Heart right ventricle (tissue), 16 donors: ENCODE measurements around the gene MRPS12. TPM values are rescaled to one million over a fixed set of nuclear protein-coding genes. Genes with fewer than 3 reads are reported as not detected.
A peak's percentile ranks its signal among the peaks of the same experiment; 100 is the strongest.

ENCODE experiments used
- ATAC-seq, 8 donors: fragments of 200-7000 bp; cut with Tn5 transposase; one replicate each; pipeline ENCODE4 v1.9.1; 2020; ENCODE audit warnings: mild to moderate bottlenecking in 8 of 8, moderate library complexity in 8 of 8, moderate number of reproducible peaks in 1 of 8
- DNase-seq, 2 donors: peaks; one replicate each; pipeline ENCODE4 v3.0.0-alpha.2; 2020
- H3K27ac ChIP-seq, 10 donors: fragments of 200-600 bp; sonication (generic) in 2 of 10; one replicate each; pipeline versions ENCODE4 v1.5.0 to v1.8.0; 2020 to 2022; ENCODE audit warnings: mild to moderate bottlenecking in 3 of 10
- H3K27me3 ChIP-seq, 7 donors: fragments of 200-600 bp; one replicate each; pipeline ENCODE4 v1.8.0; 2021 to 2022; ENCODE audit warnings: mild to moderate bottlenecking in 2 of 7
- H3K36me3 ChIP-seq, 9 donors: fragments of 200-600 bp; sonication (generic) in 1 of 9; one replicate each; pipeline versions ENCODE4 v1.5.0 to v1.8.0; 2020 to 2022; ENCODE audit warnings: mild to moderate bottlenecking in 2 of 9
- H3K4me1 ChIP-seq, 9 donors: fragments of 200-600 bp; sonication (generic) in 1 of 9; one replicate each; pipeline versions ENCODE4 v1.5.0 to v1.8.0; 2020 to 2022; ENCODE audit warnings: mild to moderate bottlenecking in 4 of 9
- H3K4me3 ChIP-seq, 10 donors: fragments of 200-600 bp; sonication (generic) in 2 of 10; one replicate each; pipeline versions ENCODE4 v1.5.0 to v1.8.0; 2020 to 2022; ENCODE audit warnings: mild to moderate bottlenecking in 7 of 10, moderate library complexity in 2 of 10
- H3K9me3 ChIP-seq, 11 donors: fragments of 200-600 bp in 10 of 11; sonication (generic) in 2 of 11; one replicate each; pipeline versions ENCODE4 v1.5.0 to v1.8.0; 2013 to 2022; ENCODE audit warnings: mild to moderate bottlenecking in 2 of 11, control low read depth in 1 of 11, moderate library complexity in 1 of 11
- WGBS, 2 donors: extraction: QIAGEN DNeasy Blood & Tissue Kit; methylation state at CpG; one replicate each; pipeline ENCODE4 v1.1.7; 2013; ENCODE audit warnings: inconsistent platforms in 1 of 2; 5-methylcytosine and 5-hydroxymethylcytosine counted together
- intact Hi-C, 10 donors: fragments of 100-400 bp; cut with DNase I; formaldehyde crosslinking; loops; one replicate each; pipeline versions ENCODE4 v1.11.1 to v1.14.2; 2022
- polyA plus RNA-seq, 2 donors: library from polyadenylated mRNA; stranded (reverse); fragments of 200-250 nt; gene quantifications; one replicate each; pipeline ENCODE4 v1.2.3, GENCODE V29; 2013
- total RNA-seq, 10 donors: library from RNA; stranded (reverse); fragmentation: NEBNext Ultra II Directional in 3 of 10; extraction: Animal tissue kit (Norgen Biotek cat#: 25700) in 3 of 10; gene quantifications; one replicate each; pipeline versions ENCODE4 v1.2.1 to v1.2.4, GENCODE V29; 2021 to 2023
- TF ChIP-seq, protein P1 (sequence below), 9 donors: fragments of 200-600 bp; sonication (generic) in 2 of 9; IDR thresholded peaks; one replicate each; pipeline versions ENCODE4 v1.5.0 to v1.8.0; 2021 to 2022; ENCODE audit warnings: antibody characterized with exemption in 9 of 9, mild to moderate bottlenecking in 5 of 9, moderate library complexity in 1 of 9
- donor health status: Arrhythmogenic right ventricular cardiomyopathy.
- donor health status: ischemic (EF 13 %, LVEDD 7.1; RV severe dilation, severe dysfunction).
- donor health status: healthy with polysubstance abuse.
- donor health status: DM: no; HTN: yes; CAD: no.
- donor health status: DM: no; HTN: no; CAD: no.
- donor health status: ischemic (EF 25% LVEDD 6.9; RV normal size, moderate dysfunction).
- donor health status: ischemic (EF 25% LVEDD 5.7; RV mildly dilated, moderate dysfunction).
- donor health status: healthy.
- donor health status: DM: yes; HTN: yes; CAD: no.
- donor health status: Ischemic cardiomyopathy.
- donor health status: ischemic (EF 35%, LVEDD 5.7; RV mildly dilated, moderate dysfunction).
- donor health status: nonischemic (EF 11% LVEDD 7.7; RV severe dilation, severe dysfunction).
- donor health status: DM: yes; HTN: yes; CAD: no.
- donor health status: PGD.
- donor health status: ischemic (EF 29% LVEDD 5.4; RV normal size, mild dysfunction).
- donor health status: nonischemic (EF 23%, LVEDD 6.1; RV moderate dilation, normal function).

The MRPS12 gene
- total and polyA plus RNA-seq, 12 donors: 39.7 to 122 (median 54.1) TPM

DNA sequence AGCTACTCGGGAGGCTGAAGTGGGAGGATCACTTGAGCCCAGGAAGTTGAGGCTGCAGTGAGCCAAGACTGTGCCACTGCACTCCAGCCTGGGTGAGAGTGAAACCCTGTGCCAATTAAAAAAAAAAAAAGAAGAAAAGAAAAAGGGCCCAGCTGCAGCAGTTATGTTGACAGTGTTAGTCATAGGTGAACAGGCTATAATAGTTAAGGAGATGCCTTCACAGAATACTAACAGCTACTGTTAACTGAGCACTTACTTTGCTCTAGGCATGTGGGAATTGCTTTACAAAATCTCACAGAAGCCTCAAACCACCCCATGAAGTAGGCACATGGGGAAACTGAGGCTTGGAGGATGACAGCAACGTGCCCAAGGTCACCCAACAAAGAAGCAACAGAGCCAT, 40.9 kb downstream of the MRPS12 start:
- intact Hi-C loops: loop anchor here in 2 of 10 donors (10.0 kb wide), 2 partner anchors 353 to 363 kb away; partner anchors contain the start of genes GMFG (in 1 of the 2) and LRFN1 (in 1 of the 2)
- Histone ChIP-seq H3K4me3 (no peak overlapping the region), H3K9me3 (no peaks in the 10 kb centered on the region), H3K27me3 (peaks cover 0 to 22% (median 15%) of the 10 kb centered on the region in 7 donors), H3K36me3 (peaks cover 0 to 5% (median 0%) of the 10 kb centered on the region in 9 donors), H3K27ac (no peak overlapping the region), H3K4me1 (peaks cover 0 to 17% (median 5%) of the 10 kb centered on the region in 9 donors)
- 89 to 91% methylated on average over 2 of the region's 2 CpGs for WGBS, 2 donors
- ATAC-seq: no peak
- TF ChIP-seq, protein P1, sequence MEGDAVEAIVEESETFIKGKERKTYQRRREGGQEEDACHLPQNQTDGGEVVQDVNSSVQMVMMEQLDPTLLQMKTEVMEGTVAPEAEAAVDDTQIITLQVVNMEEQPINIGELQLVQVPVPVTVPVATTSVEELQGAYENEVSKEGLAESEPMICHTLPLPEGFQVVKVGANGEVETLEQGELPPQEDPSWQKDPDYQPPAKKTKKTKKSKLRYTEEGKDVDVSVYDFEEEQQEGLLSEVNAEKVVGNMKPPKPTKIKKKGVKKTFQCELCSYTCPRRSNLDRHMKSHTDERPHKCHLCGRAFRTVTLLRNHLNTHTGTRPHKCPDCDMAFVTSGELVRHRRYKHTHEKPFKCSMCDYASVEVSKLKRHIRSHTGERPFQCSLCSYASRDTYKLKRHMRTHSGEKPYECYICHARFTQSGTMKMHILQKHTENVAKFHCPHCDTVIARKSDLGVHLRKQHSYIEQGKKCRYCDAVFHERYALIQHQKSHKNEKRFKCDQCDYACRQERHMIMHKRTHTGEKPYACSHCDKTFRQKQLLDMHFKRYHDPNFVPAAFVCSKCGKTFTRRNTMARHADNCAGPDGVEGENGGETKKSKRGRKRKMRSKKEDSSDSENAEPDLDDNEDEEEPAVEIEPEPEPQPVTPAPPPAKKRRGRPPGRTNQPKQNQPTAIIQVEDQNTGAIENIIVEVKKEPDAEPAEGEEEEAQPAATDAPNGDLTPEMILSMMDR (IDR thresholded peaks at IDR 0.05): no peak
- DNase-seq: no peak

DNA sequence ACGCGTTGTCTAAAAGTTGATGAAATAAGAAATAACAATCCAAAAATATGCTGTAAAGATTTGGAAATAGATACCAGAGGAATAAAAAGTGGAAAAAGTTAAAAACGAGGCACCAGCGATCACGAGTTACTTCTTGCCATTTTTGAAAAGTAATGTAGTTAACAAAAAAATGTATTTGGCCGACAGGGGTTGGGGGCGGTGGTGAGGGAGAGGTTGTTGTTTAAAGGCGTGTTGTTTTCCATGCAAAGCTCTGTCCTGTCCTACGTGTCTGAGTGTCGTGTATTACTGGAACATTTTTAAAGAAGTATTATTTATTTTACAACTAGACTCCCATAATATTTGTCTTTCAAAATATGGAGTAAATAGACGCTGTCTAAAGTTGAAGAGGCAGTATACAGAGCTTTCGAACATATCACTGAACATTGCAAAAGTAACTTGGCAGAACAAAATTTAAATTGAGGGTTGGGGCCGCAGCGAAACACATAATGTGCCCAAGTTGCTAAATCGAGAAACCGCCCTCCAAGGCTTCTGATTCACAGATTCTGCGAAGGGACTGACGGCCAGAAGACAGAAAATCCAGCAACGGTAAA, 44.0 kb downstream of the MRPS12 start:
- H3K9me3 ChIP-seq: peaks cover 0 to under 1% (median 0%) of the 10 kb centered on the region in 11 donors
- WGBS, 2 donors: 49 to 53% methylated on average over 19 of the region's 19 CpGs
- no peak for DNase-seq

DNA sequence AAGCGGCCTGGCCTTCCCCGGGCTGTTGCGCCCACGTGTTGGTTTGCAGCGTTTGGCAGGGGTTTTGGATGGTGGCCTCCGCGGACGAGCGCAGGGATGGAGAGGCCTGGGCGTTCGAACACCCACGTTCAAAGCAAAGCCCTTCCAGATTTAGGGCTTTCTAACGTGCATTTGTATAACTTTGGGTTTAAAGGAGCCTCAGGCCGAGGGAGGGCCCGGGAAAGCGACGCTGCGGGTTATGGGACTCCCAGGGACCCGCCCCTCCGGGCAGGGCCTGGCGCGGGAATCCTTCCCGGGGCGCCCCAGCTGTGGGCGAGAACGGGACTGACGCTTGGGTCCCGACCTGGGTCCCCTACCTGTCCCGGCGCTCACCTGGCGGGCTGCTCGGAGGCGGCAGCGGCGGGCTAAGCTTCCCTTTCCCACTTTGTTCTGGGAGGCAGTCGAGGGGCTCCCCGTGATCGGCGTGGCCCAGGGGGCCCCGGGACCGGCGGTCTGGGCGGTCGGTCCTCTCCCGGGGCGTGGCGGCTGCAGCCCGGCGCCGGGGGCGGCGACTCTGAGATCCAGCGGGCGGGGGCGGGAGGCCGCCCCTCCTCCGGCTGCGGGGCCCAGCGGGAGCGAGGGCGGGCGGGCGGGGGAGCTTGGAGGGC, 44.6 kb downstream of the MRPS12 start, which contains the start of gene FBXO17:
Gene FBXO17, minus strand, starts transcription at position 529 of the 647 bp plus-strand sequence. CDS start 25,423 bp downstream, outside the sequence.
- intact Hi-C loops: loop anchor here in 2 of 10 donors (10.0 kb wide), 2 partner anchors 349 to 359 kb away; partner anchors contain the start of genes GMFG (in 1 of the 2) and LRFN1 (in 1 of the 2)
- peak; percentile 64 to 89 (median 82) for ATAC-seq
- peak within 1 kb of the TSS; percentile 38 to 73 (median 60) for H3K4me3 ChIP-seq
- peaks cover 0 to 17% (median 5%) of the 10 kb centered on the region in 9 donors for H3K4me1 ChIP-seq
- TF ChIP-seq, protein P1 (IDR thresholded peaks at IDR 0.05): no peak
- peaks cover 0 to 29% (median 20%) of the 10 kb centered on the region in 7 donors for H3K27me3 ChIP-seq
- WGBS, 2 donors: 1 to 2% methylated on average over 50 to 60 of the region's 63 CpGs
- H3K9me3 ChIP-seq: peaks cover 0 to 7% (median 0%) of the 10 kb centered on the region in 11 donors
- H3K27ac ChIP-seq: peak within 1 kb of the TSS; percentile 4 to 87 (median 78)
- H3K36me3 ChIP-seq: no peaks in the 10 kb centered on the region
- peak; percentile 26 to 61 for DNase-seq

More for the DNA sequence above, 44.0 kb downstream of the MRPS12 start:
- Histone ChIP-seq H3K4me3 (peak overlapping the region; percentile 38 to 73 (median 60)), H3K27me3 (peaks cover 0 to 29% (median 20%) of the 10 kb centered on the region in 7 donors), H3K27ac (peak overlapping the region; percentile 4 to 87 (median 78)), H3K4me1 (peaks cover 0 to 17% (median 5%) of the 10 kb centered on the region in 9 donors), H3K36me3 (no peaks in the 10 kb centered on the region)
- TF ChIP-seq, protein P1 (IDR thresholded peaks at IDR 0.05): no peak
- peak in 1 of 8 donors; percentile 11 for ATAC-seq
- intact Hi-C loops: loop anchor here in 2 of 10 donors (10.0 kb wide), 2 partner anchors 350 to 360 kb away; partner anchors contain the start of genes GMFG (in 1 of the 2) and LRFN1 (in 1 of the 2)

DNA sequence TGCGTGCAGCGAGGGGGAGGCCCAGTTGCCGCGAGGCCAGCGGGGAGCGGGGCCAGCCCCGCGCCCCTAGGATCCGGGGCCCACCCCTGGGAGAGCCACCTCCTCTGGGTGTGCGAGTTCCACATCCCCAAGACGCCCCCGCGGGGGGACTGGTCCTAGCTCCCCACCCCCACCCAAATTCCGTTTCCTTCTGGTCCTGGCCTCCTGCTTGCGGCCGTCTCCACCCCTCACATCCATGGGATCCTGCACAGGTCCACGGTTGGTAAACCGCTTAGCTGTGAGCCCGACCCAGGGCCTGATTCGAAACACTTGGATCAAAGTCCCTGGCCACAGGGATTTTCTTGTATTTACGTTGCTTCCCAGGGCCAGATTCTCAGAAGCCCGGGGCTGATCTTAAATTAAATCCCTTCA, 45.1 kb downstream of the MRPS12 start:
- peak overlapping the region in 9 of 10 donors; percentile 38 to 73 (median 61) for H3K4me3 ChIP-seq
- H3K27ac ChIP-seq: peak overlapping the region; percentile 1 to 87 (median 78)
- peaks cover 0 to 12% (median 0%) of the 10 kb centered on the region in 11 donors for H3K9me3 ChIP-seq
- DNase-seq (no peak), ATAC-seq (peak; percentile 30 to 62 (median 51))
- H3K4me1 ChIP-seq: peaks cover 0 to 17% (median 5%) of the 10 kb centered on the region in 9 donors
- TF ChIP-seq, protein P1 (IDR thresholded peaks at IDR 0.05): no peak
- intact Hi-C loops: loop anchor here in 2 of 10 donors (10.0 kb wide), 2 partner anchors 349 to 359 kb away; partner anchors contain the start of genes GMFG (in 1 of the 2) and LRFN1 (in 1 of the 2)
- H3K27me3 ChIP-seq: peaks cover 0 to 29% (median 24%) of the 10 kb centered on the region in 7 donors
- 5 to 6% methylated on average over 20 to 22 of the region's 22 CpGs for WGBS, 2 donors
- no peaks in the 10 kb centered on the region for H3K36me3 ChIP-seq
